Measurements from ENCODE around the gene FTO.

- TF ChIP-seq CTCF (IDR thresholded peaks at IDR 0.05; ENCODE audit: insufficient read depth, low read length, poor library complexity, severe bottlenecking) (no peak), EZH2phosphoT487 (conservative IDR thresholded peaks at IDR 0.05; ENCODE audit: low read length) (no peak)
Measured at GRCh38 chr16:54053891-54054820, 350.2 kb downstream of the FTO start.
